NCI-H2196 (cell line): ENCODE results near the gene DPY30.
A peak's percentile ranks its signal among the peaks of the same experiment; 100 is the strongest.

Source experiments
- DNase-seq: peaks from one replicate; lab custom pipeline; 2025; ENCODE audit not compliant: unreplicated experiment; lab: John Stamatoyannopoulos, UW

The DPY30 gene

GRCh38 chr2:32010280-32010669 is 29.3 kb downstream of the DPY30 start:
- peak; percentile 44 for DNase-seq

GRCh38 chr2:32009516-32010256 is 29.9 kb downstream of the DPY30 start:
- DNase-seq = peak; percentile 11

GRCh38 chr2:32008805-32009515 is 30.6 kb downstream of the DPY30 start:
- DNase-seq = no peak

- no peak for DNase-seq
Observed at GRCh38 chr2:32007121-32007391, 32.5 kb downstream of the DPY30 start.

GRCh38 chr2:32005371-32005976 is 34.1 kb downstream of the DPY30 start:
- no peak for DNase-seq

- no peak for DNase-seq
Observed at GRCh38 chr2:32003791-32004190, 35.8 kb downstream of the DPY30 start.

GRCh38 chr2:32002406-32002805 is 37.2 kb downstream of the DPY30 start:
- no peak for DNase-seq

GRCh38 chr2:31999438-31999837 is 40.2 kb downstream of the DPY30 start:
- no peak for DNase-seq

- no peak for DNase-seq
Observed at GRCh38 chr2:31998731-31999383, 40.7 kb downstream of the DPY30 start.

- DNase-seq = no peak
Observed at GRCh38 chr2:31997653-31998052, 42.0 kb downstream of the DPY30 start.

- DNase-seq = no peak
Observed at GRCh38 chr2:31996571-31997150, 42.9 kb downstream of the DPY30 start.

- no peak for DNase-seq
Observed at GRCh38 chr2:31992934-31993333, 46.7 kb downstream of the DPY30 start.

- no peak for DNase-seq
Observed at GRCh38 chr2:31992025-31992579, 47.5 kb downstream of the DPY30 start.

GRCh38 chr2:31989946-31990345 is 49.7 kb downstream of the DPY30 start:
- DNase-seq = no peak

- DNase-seq = no peak
Observed at GRCh38 chr2:31987454-31988220, 52.0 kb downstream of the DPY30 start.

- no peak for DNase-seq
Observed at GRCh38 chr2:31986906-31987305, 52.7 kb downstream of the DPY30 start.

- no peak for DNase-seq
Observed at GRCh38 chr2:31983762-31984467, 55.7 kb downstream of the DPY30 start.

GRCh38 chr2:31980674-31981356 is 58.8 kb downstream of the DPY30 start:
- DNase-seq = no peak

- DNase-seq = no peak
Observed at GRCh38 chr2:31979956-31980355, 59.6 kb downstream of the DPY30 start.
